ENCODE data around the gene OR10S1. TPM values are rescaled to one million over a fixed set of nuclear protein-coding genes. Genes with fewer than 3 reads are reported as not detected.

OR10S1 gene
- total and polyA plus RNA-seq, 2 of the 8 experiments (the other 6 are each of a cell fraction or from before 2014, with no cell fraction given), result not detected

- TF ChIP-seq, protein P1, sequence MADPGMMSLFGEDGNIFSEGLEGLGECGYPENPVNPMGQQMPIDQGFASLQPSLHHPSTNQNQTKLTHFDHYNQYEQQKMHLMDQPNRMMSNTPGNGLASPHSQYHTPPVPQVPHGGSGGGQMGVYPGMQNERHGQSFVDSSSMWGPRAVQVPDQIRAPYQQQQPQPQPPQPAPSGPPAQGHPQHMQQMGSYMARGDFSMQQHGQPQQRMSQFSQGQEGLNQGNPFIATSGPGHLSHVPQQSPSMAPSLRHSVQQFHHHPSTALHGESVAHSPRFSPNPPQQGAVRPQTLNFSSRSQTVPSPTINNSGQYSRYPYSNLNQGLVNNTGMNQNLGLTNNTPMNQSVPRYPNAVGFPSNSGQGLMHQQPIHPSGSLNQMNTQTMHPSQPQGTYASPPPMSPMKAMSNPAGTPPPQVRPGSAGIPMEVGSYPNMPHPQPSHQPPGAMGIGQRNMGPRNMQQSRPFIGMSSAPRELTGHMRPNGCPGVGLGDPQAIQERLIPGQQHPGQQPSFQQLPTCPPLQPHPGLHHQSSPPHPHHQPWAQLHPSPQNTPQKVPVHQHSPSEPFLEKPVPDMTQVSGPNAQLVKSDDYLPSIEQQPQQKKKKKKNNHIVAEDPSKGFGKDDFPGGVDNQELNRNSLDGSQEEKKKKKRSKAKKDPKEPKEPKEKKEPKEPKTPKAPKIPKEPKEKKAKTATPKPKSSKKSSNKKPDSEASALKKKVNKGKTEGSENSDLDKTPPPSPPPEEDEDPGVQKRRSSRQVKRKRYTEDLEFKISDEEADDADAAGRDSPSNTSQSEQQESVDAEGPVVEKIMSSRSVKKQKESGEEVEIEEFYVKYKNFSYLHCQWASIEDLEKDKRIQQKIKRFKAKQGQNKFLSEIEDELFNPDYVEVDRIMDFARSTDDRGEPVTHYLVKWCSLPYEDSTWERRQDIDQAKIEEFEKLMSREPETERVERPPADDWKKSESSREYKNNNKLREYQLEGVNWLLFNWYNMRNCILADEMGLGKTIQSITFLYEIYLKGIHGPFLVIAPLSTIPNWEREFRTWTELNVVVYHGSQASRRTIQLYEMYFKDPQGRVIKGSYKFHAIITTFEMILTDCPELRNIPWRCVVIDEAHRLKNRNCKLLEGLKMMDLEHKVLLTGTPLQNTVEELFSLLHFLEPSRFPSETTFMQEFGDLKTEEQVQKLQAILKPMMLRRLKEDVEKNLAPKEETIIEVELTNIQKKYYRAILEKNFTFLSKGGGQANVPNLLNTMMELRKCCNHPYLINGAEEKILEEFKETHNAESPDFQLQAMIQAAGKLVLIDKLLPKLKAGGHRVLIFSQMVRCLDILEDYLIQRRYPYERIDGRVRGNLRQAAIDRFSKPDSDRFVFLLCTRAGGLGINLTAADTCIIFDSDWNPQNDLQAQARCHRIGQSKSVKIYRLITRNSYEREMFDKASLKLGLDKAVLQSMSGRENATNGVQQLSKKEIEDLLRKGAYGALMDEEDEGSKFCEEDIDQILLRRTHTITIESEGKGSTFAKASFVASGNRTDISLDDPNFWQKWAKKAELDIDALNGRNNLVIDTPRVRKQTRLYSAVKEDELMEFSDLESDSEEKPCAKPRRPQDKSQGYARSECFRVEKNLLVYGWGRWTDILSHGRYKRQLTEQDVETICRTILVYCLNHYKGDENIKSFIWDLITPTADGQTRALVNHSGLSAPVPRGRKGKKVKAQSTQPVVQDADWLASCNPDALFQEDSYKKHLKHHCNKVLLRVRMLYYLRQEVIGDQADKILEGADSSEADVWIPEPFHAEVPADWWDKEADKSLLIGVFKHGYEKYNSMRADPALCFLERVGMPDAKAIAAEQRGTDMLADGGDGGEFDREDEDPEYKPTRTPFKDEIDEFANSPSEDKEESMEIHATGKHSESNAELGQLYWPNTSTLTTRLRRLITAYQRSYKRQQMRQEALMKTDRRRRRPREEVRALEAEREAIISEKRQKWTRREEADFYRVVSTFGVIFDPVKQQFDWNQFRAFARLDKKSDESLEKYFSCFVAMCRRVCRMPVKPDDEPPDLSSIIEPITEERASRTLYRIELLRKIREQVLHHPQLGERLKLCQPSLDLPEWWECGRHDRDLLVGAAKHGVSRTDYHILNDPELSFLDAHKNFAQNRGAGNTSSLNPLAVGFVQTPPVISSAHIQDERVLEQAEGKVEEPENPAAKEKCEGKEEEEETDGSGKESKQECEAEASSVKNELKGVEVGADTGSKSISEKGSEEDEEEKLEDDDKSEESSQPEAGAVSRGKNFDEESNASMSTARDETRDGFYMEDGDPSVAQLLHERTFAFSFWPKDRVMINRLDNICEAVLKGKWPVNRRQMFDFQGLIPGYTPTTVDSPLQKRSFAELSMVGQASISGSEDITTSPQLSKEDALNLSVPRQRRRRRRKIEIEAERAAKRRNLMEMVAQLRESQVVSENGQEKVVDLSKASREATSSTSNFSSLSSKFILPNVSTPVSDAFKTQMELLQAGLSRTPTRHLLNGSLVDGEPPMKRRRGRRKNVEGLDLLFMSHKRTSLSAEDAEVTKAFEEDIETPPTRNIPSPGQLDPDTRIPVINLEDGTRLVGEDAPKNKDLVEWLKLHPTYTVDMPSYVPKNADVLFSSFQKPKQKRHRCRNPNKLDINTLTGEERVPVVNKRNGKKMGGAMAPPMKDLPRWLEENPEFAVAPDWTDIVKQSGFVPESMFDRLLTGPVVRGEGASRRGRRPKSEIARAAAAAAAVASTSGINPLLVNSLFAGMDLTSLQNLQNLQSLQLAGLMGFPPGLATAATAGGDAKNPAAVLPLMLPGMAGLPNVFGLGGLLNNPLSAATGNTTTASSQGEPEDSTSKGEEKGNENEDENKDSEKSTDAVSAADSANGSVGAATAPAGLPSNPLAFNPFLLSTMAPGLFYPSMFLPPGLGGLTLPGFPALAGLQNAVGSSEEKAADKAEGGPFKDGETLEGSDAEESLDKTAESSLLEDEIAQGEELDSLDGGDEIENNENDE (IDR thresholded peaks at IDR 0.05; ENCODE audit: insufficient replicate concordance, low read length), result no peak
- TF ChIP-seq TAF1 (IDR thresholded peaks at IDR 0.05; ENCODE audit: low read depth, low read length) (no peak), CREB1 (IDR thresholded peaks at IDR 0.05) (no peak), ZNF274 (IDR thresholded peaks at IDR 0.05; ENCODE audit: borderline replicate concordance, extremely low read depth, low read length) (no peak), JUN (IDR thresholded peaks at IDR 0.05; ENCODE audit: low read depth, low read length) (no peak), EGR1 (IDR thresholded peaks at IDR 0.05; ENCODE audit: borderline replicate concordance, low read depth, low read length) (no peak), PHF8 (conservative IDR thresholded peaks at IDR 0.05; ENCODE audit: low read depth, low read length) (no peak), POLR2A (IDR thresholded peaks at IDR 0.05; ENCODE audit: control extremely low read depth in 1 of 2, low read depth in 2 of 2, low read length in 2 of 2) (no peak)
- TF ChIP-seq, protein P2, sequence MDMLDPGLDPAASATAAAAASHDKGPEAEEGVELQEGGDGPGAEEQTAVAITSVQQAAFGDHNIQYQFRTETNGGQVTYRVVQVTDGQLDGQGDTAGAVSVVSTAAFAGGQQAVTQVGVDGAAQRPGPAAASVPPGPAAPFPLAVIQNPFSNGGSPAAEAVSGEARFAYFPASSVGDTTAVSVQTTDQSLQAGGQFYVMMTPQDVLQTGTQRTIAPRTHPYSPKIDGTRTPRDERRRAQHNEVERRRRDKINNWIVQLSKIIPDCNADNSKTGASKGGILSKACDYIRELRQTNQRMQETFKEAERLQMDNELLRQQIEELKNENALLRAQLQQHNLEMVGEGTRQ (IDR thresholded peaks at IDR 0.05; ENCODE audit: low read length), result no peak
Observed at GRCh38 chr11:124012697-124013096, 35.1 kb upstream of the OR10S1 start, which contains the start of gene OR10G4 (continued).

Measured in H1 (cell line).